Hematopoietic multipotent progenitor cell treated with erythropoietin and hydrocortisone succinate and interleukin-3 and kit ligand, for 6 days (in vitro differentiated cells): ENCODE data around the gene MS4A10.

ENCODE experiments used
- DNase-seq: peaks from one replicate; pipeline ENCODE4 v3.0.0-alpha.2; 2015

The MS4A10 gene

DNA sequence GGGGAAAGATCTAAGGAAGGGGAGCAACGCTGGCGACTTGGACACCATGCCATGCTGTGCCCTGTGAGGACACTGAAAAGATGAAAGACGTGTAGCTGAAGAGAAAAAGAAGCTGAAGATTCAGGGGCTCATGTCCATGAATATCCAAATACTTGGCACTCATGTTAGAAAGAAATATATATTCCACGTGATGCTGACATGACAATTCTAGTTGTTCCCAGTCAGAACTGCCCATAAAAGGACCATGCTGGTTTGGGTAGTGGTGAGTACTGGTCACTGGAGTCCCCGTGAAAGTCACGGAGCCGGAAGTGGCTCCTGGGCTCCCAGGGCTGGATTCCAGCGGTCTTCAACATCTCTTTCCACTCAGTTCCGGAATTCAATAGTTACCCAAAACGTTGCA is 18.6 kb upstream of the MS4A10 start:
- DNase-seq: no peak

GRCh38 chr11:60767388-60767811 is 17.7 kb upstream of the MS4A10 start:
- DNase-seq: peak; percentile 36

DNA sequence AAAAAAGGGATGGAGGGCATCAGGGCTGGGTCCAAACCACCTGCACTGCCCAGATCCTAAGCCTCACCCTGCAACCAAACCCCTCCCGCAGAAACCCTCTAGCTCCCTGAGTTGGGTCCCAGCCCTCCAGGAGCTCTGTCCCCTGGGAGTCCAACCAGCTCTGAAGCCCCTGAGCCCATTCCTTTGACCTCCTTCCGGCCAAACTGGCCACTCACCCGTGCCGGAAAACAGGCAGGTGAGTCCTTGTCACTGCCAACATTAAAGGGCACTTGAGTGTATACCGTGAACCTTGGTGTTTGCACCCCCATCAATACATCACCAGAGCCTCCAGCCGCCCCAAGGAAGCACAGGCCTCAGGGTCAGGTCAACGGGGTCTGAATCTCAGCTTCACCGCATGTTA is 16.9 kb upstream of the MS4A10 start:
- DNase-seq: no peak

- DNase-seq: no peak
These were observed 15.9 kb upstream of the MS4A10 start for GRCh38 chr11:60769273-60769672.

DNA sequence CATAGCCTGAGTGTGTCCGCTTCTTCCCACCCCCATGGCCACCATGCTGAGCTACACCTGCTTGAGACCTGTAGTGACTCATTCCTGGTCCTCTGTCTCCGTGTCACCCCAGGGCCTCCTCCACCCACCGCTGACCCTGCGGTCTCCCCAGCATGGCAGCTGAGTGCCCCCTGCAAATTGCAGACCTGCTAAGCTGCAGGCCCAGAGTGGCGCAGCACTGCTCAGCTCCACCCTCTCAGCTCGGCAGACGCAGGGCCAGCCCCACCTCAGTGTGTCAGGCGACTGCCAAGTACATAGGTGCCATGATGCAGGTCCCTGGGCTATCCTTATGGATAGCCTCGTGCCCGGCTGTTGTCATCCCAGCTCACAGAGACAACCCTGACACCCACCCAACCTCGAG is 15.3 kb upstream of the MS4A10 start:
- no peak for DNase-seq

GRCh38 chr11:60771146-60771545 is 14.0 kb upstream of the MS4A10 start:
- DNase-seq: no peak

- no peak for DNase-seq
These were observed 13.1 kb upstream of the MS4A10 start for GRCh38 chr11:60771879-60772525.

- no peak for DNase-seq
These were observed 12.5 kb upstream of the MS4A10 start for GRCh38 chr11:60772666-60773065.

- DNase-seq: no peak
These were observed 10.4 kb upstream of the MS4A10 start for GRCh38 chr11:60774726-60775125.

DNA sequence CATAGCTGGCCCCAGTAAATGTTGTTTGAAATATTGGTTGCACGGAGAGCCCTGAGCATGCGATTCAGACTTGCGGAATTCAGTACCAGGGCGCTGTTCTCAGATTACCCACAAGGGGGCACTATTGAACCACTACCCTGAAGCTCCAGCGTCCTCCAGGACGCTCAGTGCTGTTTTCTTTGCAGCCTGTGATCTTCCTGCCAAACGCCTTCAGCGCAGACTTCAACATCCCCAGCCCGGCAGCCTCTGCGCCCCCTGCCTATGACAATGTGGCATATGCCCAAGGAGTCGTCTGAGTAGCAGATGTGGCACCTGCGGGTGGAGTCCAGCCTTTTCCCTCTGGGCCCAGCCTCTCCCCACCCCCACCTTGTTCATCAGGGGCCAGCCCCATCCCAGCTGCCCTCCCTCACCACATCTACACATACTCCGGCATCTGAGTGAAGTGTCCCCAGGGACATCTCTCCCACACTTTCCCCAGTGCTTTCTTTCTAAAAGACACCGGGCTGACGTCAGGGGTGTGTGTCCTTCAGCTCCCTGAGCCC is 9.6 kb upstream of the MS4A10 start:
- DNase-seq: peak; percentile 92

DNA sequence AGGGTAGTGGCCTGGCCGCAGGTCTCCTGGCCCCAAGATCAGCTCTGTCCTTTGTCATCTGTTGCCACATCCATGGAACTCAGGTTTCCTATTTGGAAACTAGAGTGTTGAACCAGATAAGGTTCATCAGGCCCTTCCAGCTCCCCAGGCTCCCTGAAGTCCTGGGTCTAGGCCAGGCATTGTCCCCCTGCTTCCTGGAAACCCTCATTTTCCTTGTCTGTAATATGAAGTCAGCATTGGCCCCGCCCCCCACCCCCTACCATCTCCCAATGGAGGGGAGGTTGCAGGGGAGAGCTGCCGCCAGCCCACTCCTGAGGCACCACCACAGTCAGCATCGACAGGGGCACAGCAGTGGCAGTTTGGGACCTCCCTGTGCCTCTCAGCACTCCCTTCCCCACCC is 9.0 kb upstream of the MS4A10 start:
- DNase-seq: no peak

DNA sequence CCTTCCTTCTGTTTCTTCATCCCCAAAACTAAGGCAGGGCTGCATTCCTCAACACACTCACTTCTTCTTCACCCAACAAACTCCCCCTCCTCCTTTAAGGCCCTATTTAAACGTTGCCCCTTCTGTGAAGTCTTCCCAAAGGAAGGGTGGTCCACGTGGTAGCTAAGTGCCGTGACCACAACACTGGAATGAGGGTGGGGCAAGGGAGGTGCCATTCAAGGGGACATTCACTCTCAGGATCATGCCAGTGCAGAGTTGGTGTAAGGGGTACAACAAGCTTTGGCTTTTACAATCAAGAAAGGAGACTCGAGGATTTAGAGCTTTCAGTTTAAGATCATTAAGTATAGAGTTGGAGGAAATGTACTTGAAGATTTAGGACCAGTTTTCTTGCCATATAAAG is 8.0 kb upstream of the MS4A10 start:
- no peak for DNase-seq

DNA sequence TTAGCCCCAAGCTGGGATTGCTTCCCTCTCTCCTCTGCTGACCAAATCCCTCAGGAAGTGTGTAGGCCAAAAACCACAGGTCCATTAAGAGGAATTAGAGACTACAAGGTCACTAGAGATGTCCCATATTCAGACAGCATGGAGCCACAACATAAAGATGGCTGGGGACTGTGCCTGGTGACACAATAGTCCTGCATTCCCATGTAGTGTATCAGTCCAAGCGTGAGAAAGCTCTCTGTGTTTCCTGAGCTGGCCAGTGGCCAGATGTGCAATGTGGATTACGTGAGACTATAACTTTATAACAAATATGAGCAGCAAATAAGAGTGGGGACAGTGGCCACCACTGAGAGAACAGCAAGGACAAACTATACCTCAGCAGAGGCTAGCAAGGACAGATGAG is 7.6 kb upstream of the MS4A10 start:
- DNase-seq: no peak

- DNase-seq: no peak
These were observed 5.1 kb upstream of the MS4A10 start for GRCh38 chr11:60780065-60780464.

DNA sequence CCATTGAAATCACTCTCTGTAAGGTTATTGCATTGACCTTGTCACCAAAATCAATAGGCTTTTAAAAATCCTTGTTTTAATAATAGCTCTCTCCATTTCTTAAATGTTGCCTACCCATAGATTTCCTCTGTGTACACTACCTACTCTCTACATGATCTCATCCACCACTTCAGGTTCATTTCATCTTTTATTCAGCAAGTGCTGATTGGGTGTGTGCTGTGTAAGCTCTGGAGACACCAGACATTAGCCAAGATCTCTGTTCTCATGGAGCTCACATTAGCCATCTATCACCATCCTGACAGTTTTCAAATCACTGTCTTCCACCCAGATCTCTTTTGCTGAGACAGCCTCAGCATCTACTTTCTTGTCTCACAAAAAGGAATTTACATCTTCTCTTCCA is 4.4 kb upstream of the MS4A10 start:
- DNase-seq: no peak

- DNase-seq: no peak
These were observed 3.7 kb upstream of the MS4A10 start for GRCh38 chr11:60781286-60781980.

GRCh38 chr11:60781981-60782316 is 3.2 kb upstream of the MS4A10 start:
- no peak for DNase-seq

GRCh38 chr11:60782393-60783140 is 2.6 kb upstream of the MS4A10 start:
- DNase-seq: no peak

- no peak for DNase-seq
These were observed 2.0 kb upstream of the MS4A10 start for GRCh38 chr11:60783141-60783484.

GRCh38 chr11:60783911-60784310 is 1.2 kb upstream of the MS4A10 start:
- DNase-seq: no peak

GRCh38 chr11:60785806-60786361 is 751 bp downstream of the MS4A10 start:
- no peak for DNase-seq

GRCh38 chr11:60786811-60787567 is 1.9 kb downstream of the MS4A10 start:
- DNase-seq: no peak
